Retinal pigment epithelial cell (primary cell): ENCODE results near the gene PEX26.
"Not testable (repeated sequence)": the region's sequence is repeated elsewhere in the genome, so short reads cannot be mapped to it uniquely, and the experiment has no call there.

Experiments used
- DNase-seq: peaks from one replicate; pipeline ENCODE4 v3.0.0-alpha.2; 2010; ENCODE audit warnings: low read depth
- H3K4me3 ChIP-seq: 2 replicates; pipeline ENCODE4 v1.5.1; 2011; ENCODE audit warnings: mild to moderate bottlenecking, low read length, control low read depth, moderate library complexity
- CTCF ChIP-seq: conservative IDR thresholded peaks from 2 replicates; pipeline ENCODE4 v1.5.1; 2011; ENCODE audit warnings: low read depth, low read length, control low read depth, inconsistent platforms

The PEX26 gene

GRCh38 chr22:18103527-18104269 lies 25.9 kb downstream of the PEX26 start:
- no peak for TF ChIP-seq CTCF
- no peak overlapping the region for H3K4me3 ChIP-seq
- no peak for DNase-seq

- no peak for DNase-seq
- no peak for TF ChIP-seq CTCF
- no peak overlapping the region for H3K4me3 ChIP-seq
Measured at GRCh38 chr22:18104566-18104965, 26.8 kb downstream of the PEX26 start.

- DNase-seq, result not testable (repeated sequence)
Measured at GRCh38 chr22:18105981-18106380, 28.2 kb downstream of the PEX26 start.

GRCh38 chr22:18106550-18107341 lies 29.0 kb downstream of the PEX26 start:
- not testable (repeated sequence) for H3K4me3 ChIP-seq, DNase-seq

More at GRCh38 chr22:18105981-18106380, 28.2 kb downstream of the PEX26 start:
- not testable (repeated sequence) for H3K4me3 ChIP-seq

- H3K4me3 ChIP-seq, result no peak overlapping the region
- no peak for DNase-seq
- no peak for TF ChIP-seq CTCF
Measured at GRCh38 chr22:18108187-18108586, 30.4 kb downstream of the PEX26 start.

- H3K4me3 ChIP-seq, result peak overlapping the region; percentile 51
- no peak for TF ChIP-seq CTCF
- no peak for DNase-seq
Measured at GRCh38 chr22:18109410-18110193, 31.8 kb downstream of the PEX26 start.

- peak within 1 kb of the TSS; percentile 51 for H3K4me3 ChIP-seq
- no peak for DNase-seq
- TF ChIP-seq CTCF, result no peak
Measured at GRCh38 chr22:18110194-18110953, 32.6 kb downstream of the PEX26 start, which contains the start of gene TUBA8. Gene TUBA8, plus strand, starts transcription at chr22:18110809. Its CDS starts 57 bp downstream, at chr22:18110866.
